HCT116 (cell line): ENCODE measurements around the gene DDX20.

Source experiments
- ATF3 ChIP-seq: IDR thresholded peaks from 2 replicates; pipeline ENCODE4 v1.6.1; 2012
- CTCF ChIP-seq, 3 experiments: fragments of 200-600 bp in 1 of 3; sonication (generic) in 1 of 3; IDR thresholded peaks in 2 of 3; conservative IDR thresholded peaks in 1 of 3; 2 replicates each; pipeline ENCODE4 v1.5.1; 2012 to 2017; ENCODE audit warnings: low read depth in 2 of 3, low read length in 2 of 3, antibody characterized with exemption in 1 of 3, borderline replicate concordance in 1 of 3, control low read depth in 1 of 3, mild to moderate bottlenecking in 1 of 3, mixed read lengths in 1 of 3, mixed run types in 1 of 3, moderate library complexity in 1 of 3; ENCODE audit not compliant: insufficient read depth in 1 of 3
- EZH2 ChIP-seq: fragments of 200-600 bp; sonication (generic); IDR thresholded peaks from 2 replicates; pipeline ENCODE4 v1.6.1; 2017; ENCODE audit warnings: antibody characterized with exemption, mixed run types
- EZH2phosphoT487 ChIP-seq: fragments of 200-600 bp; IDR thresholded peaks from 2 replicates; pipeline ENCODE4 v1.6.1; 2018; ENCODE audit warnings: antibody characterized with exemption, borderline replicate concordance
- FOSL1 ChIP-seq: IDR thresholded peaks from 2 replicates; pipeline ENCODE4 v1.6.1; 2012; ENCODE audit warnings: low read depth
- POLR2A ChIP-seq: IDR thresholded peaks from 2 replicates; pipeline ENCODE4 v1.7.0; 2011; ENCODE audit warnings: borderline replicate concordance; ENCODE audit not compliant: insufficient read depth, insufficient read length; ENCODE audit errors: extremely low read depth
- POLR2AphosphoS5 ChIP-seq: IDR thresholded peaks from 2 replicates; pipeline ENCODE4 v1.6.1; 2011; ENCODE audit warnings: mild to moderate bottlenecking, low read depth, low read length, moderate library complexity
- RAD21 ChIP-seq: IDR thresholded peaks from 2 replicates; pipeline ENCODE4 v1.6.1; 2012; ENCODE audit warnings: low read depth, mild to moderate bottlenecking
- SIN3A ChIP-seq: IDR thresholded peaks from 2 replicates; pipeline ENCODE4 v1.6.1; 2012; ENCODE audit warnings: low read depth
- SP1 ChIP-seq: IDR thresholded peaks from 2 replicates; pipeline ENCODE4 v1.6.1; 2012; ENCODE audit warnings: low read depth
- YY1 ChIP-seq: IDR thresholded peaks from 2 replicates; pipeline ENCODE4 v1.6.1; 2011; ENCODE audit warnings: low read length, low read depth, moderate library complexity, mild to moderate bottlenecking; ENCODE audit not compliant: insufficient replicate concordance; ENCODE audit errors: extremely low read depth
- ZFX ChIP-seq: fragments of 450-650 bp; IDR thresholded peaks from 2 replicates; pipeline ENCODE4 v1.6.1; 2017

GRCh38 chr1:111716333-111716732 lies 39.4 kb upstream of the DDX20 start:
- TF ChIP-seq CTCF (IDR thresholded peaks at IDR 0.05 in 2 of 3, conservative IDR thresholded peaks at IDR 0.05 in 1 of 3; ENCODE audit: borderline replicate concordance in 1 of 3, insufficient read depth in 1 of 3, low read depth in 2 of 3, low read length in 2 of 3) (no peak), ATF3 (no peak), POLR2A (no peak), POLR2AphosphoS5 (no peak), RAD21 (no peak), EZH2phosphoT487 (no peak), FOSL1 (no peak), EZH2 (no peak), SP1 (no peak), YY1 (no peak), ZFX (no peak), SIN3A (no peak)
